ENCODE results near the gene CHD6. TPM values are rescaled to one million over a fixed set of nuclear protein-coding genes. Genes with fewer than 3 reads are reported as not detected.

The CHD6 gene
- total RNA-seq, 1 experiment from 2014 or later = 26.6 TPM

- Histone ChIP-seq H3K4me1 (ENCODE audit: control insufficient read depth in 1 of 2, insufficient read depth in 2 of 2, low read length in 2 of 2) (no peaks in the 10 kb centered on the region), H3K4me3 (replicated peaks in 1 of 2; ENCODE audit: low read depth in 1 of 2, low read length in 2 of 2) (no peak overlapping the region), H3K9me3 (ENCODE audit: control insufficient read depth in 1 of 2, insufficient read depth in 1 of 2, low read depth in 1 of 2, low read length in 2 of 2) (no peaks in the 10 kb centered on the region), H4K20me1 (ENCODE audit: insufficient read depth) (no peaks in the 10 kb centered on the region), H3K36me3 (ENCODE audit: control insufficient read depth in 1 of 2, insufficient read depth in 2 of 2, low read length in 2 of 2) (no peaks in the 10 kb centered on the region), H2AFZ (ENCODE audit: low read depth, low read length, poor library complexity, severe bottlenecking) (no peak overlapping the region), H3K9ac (ENCODE audit: low read length) (no peak overlapping the region), H3K27ac (ENCODE audit: low read depth, low read length) (no peak overlapping the region), H3K4me2 (ENCODE audit: low read length) (no peak overlapping the region), H3K27me3 (ENCODE audit: insufficient read depth, low read length) (no peaks in the 10 kb centered on the region), H3K79me2 (ENCODE audit: insufficient read depth, low read length) (no peaks in the 10 kb centered on the region), H3K9me2 (ENCODE audit: insufficient read depth) (no peaks in the 10 kb centered on the region)
- BruUV-seq (replicated peaks) = no TSS peak
- TF ChIP-seq POLR2AphosphoS5 (IDR thresholded peaks at IDR 0.05; ENCODE audit: low read depth, low read length) = no peak
- TF ChIP-seq, protein P1, sequence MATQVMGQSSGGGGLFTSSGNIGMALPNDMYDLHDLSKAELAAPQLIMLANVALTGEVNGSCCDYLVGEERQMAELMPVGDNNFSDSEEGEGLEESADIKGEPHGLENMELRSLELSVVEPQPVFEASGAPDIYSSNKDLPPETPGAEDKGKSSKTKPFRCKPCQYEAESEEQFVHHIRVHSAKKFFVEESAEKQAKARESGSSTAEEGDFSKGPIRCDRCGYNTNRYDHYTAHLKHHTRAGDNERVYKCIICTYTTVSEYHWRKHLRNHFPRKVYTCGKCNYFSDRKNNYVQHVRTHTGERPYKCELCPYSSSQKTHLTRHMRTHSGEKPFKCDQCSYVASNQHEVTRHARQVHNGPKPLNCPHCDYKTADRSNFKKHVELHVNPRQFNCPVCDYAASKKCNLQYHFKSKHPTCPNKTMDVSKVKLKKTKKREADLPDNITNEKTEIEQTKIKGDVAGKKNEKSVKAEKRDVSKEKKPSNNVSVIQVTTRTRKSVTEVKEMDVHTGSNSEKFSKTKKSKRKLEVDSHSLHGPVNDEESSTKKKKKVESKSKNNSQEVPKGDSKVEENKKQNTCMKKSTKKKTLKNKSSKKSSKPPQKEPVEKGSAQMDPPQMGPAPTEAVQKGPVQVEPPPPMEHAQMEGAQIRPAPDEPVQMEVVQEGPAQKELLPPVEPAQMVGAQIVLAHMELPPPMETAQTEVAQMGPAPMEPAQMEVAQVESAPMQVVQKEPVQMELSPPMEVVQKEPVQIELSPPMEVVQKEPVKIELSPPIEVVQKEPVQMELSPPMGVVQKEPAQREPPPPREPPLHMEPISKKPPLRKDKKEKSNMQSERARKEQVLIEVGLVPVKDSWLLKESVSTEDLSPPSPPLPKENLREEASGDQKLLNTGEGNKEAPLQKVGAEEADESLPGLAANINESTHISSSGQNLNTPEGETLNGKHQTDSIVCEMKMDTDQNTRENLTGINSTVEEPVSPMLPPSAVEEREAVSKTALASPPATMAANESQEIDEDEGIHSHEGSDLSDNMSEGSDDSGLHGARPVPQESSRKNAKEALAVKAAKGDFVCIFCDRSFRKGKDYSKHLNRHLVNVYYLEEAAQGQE (IDR thresholded peaks at IDR 0.05; ENCODE audit: low read depth) = no peak
- TF ChIP-seq CTCF (IDR thresholded peaks at IDR 0.05 in 2 of 3, conservative IDR thresholded peaks at IDR 0.05 in 1 of 3; ENCODE audit: borderline replicate concordance in 1 of 3, insufficient read depth in 1 of 3, low read depth in 2 of 3, low read length in 2 of 3) = no peak
- TF ChIP-seq SP1 (IDR thresholded peaks at IDR 0.05; ENCODE audit: low read depth) = no peak
- no peak for TF ChIP-seq JUND (IDR thresholded peaks at IDR 0.05)
- no peak for TF ChIP-seq RAD21 (IDR thresholded peaks at IDR 0.05; ENCODE audit: low read depth)
- no peak for TF ChIP-seq ZFX (IDR thresholded peaks at IDR 0.05)
- no peak for TF ChIP-seq EZH2phosphoT487 (IDR thresholded peaks at IDR 0.05; ENCODE audit: borderline replicate concordance)
- no peak for TF ChIP-seq FOSL1 (IDR thresholded peaks at IDR 0.05; ENCODE audit: low read depth)
- no peak for TF ChIP-seq ELF1 (IDR thresholded peaks at IDR 0.05; ENCODE audit: borderline replicate concordance, low read depth)
- TF ChIP-seq EZH2 (IDR thresholded peaks at IDR 0.05) = no peak
- ATAC-seq (no peak), DNase-seq (ENCODE audit: low read depth, low spot score) (no peak)
- ChIA-PET CTCF (no interaction called here), RAD21 (ENCODE audit: low non-redundant PET in 1 of 2, low total read pairs in 2 of 2, uncharacterized antibody in 2 of 2, unreplicated experiment in 2 of 2) (no interaction called here), POLR2A (no interaction called here)
- intact Hi-C loops (cut with micrococcal nuclease) = no loop called here
Measured at GRCh38 chr20:41362748-41363140, 255.4 kb downstream of the CHD6 start.

All from HCT116 (cell line).